ENCODE data around the gene SCAMP4. TPM values are rescaled to one million over a fixed set of nuclear protein-coding genes. Genes with fewer than 3 reads are reported as not detected.

The SCAMP4 gene
- total and polyA plus RNA-seq, 2 experiments from 2014 or later: 69.3 to 89.8 TPM

DNA sequence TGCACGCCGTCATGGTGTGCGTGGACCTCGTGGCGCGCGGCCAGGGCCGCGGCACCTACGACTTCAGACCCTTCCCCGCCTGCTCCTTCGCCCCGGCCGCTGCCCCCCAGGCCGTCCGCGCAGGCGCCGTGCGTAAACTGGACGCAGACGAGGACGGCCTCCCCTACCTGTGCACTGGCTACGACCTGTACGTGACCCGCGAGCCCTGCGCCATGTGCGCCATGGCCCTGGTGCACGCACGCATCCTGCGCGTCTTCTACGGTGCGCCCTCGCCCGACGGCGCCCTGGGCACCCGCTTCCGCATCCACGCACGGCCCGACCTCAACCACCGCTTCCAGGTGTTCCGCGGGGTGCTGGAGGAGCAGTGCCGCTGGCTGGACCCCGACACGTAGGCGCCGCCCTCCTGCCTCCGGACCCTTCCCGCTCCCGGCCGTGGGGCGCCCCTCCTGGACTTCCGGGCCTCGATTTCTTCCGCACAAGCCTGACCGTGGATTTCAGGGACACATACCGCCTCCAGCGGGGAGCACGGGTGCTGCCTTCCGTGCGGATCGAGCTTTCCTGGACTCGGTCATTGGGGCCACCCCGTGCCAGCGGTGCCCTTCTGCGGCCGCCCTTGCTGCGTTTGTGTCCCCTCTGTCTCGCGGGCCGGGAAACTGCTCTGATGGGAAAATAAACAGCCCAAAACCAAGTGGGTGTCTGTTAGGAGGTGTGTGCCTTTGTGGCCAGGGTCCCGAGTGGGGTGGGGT, 7.7 kb downstream of the SCAMP4 start:
- Histone ChIP-seq H3K27ac (no peak overlapping the region), H3K4me1 (ENCODE audit: insufficient read depth) (peaks cover 3% of the 10 kb centered on the region)

DNA sequence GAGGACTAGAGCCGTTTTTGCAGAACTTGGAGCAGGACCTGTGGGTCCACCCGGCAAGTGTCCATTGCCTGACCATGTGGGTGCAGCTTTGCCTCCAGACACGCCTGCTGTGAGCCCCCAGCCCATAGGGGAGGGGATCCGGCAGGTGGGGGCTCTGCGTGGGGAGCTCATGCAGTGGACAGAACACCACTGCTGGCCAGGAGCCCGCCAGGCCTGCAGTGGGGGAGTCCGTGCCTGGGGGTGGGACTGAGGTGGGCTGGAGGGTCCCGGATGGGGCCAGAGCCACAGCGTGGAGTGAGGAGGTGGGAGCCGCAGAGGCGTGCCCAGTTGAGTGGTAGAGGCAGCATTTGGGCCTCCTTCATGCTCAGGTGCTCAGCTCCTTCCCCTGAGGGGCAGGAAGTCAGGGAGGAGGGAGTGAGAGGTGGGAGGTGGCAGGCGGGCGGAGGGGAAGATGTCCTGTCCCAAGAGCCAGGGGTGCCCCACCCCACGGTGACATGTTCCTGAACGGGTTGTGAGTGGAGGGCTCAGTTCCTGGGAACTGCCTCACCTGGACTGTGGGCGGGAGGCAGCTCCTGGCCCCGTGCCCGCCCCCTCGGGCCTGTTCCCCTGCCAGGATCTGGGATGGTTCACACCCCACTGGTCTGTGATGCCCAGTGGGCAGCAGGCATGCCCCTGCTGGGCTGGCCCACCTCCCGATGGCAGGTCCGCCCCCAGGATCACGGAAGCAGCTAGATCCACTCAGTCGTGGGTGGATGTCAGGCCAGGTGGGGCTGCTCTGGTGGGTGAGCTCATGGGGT, 8.8 kb downstream of the SCAMP4 start:
- 97% methylated on average over 14 of the region's 23 CpGs for WGBS (ENCODE audit: low lambda C conversion rate, missing lambda C conversion rate)
- Histone ChIP-seq H3K79me2 (peaks cover 54% of the 10 kb centered on the region), H3K36me3 (replicated peaks; ENCODE audit: insufficient read depth, low read depth) (no peaks in the 10 kb centered on the region)

More for the DNA sequence above, 7.7 kb downstream of the SCAMP4 start:
- H3K36me3 ChIP-seq (replicated peaks; ENCODE audit: insufficient read depth, low read depth): no peaks in the 10 kb centered on the region
- H3K9me3 ChIP-seq (ENCODE audit: low read depth): no peaks in the 10 kb centered on the region
- H3K4me3 ChIP-seq: no peak overlapping the region
- no peak for TF ChIP-seq CTCF (IDR thresholded peaks at IDR 0.05; ENCODE audit: poor library complexity)
- no peak for TF ChIP-seq EZH2 (IDR thresholded peaks at IDR 0.05; ENCODE audit: borderline replicate concordance)
- no peak for TF ChIP-seq EZH2phosphoT487 (IDR thresholded peaks at IDR 0.05; ENCODE audit: low read depth, severe bottlenecking, unreplicated experiment)
- DNase-seq (ENCODE audit: low spot score): no peak
- 98% methylated on average over 60 of the region's 77 CpGs for WGBS (ENCODE audit: low lambda C conversion rate, missing lambda C conversion rate)
- no peak overlapping the region for H3K4me2 ChIP-seq
- H4K20me1 ChIP-seq (ENCODE audit: insufficient read depth, poor library complexity, severe bottlenecking): peaks cover 45% of the 10 kb centered on the region
- H3K27me3 ChIP-seq: no peaks in the 10 kb centered on the region
- H2AFZ ChIP-seq: no peak overlapping the region
- H3K9me2 ChIP-seq (replicated peaks; ENCODE audit: insufficient read depth): no peaks in the 10 kb centered on the region
- peaks cover 65% of the 10 kb centered on the region for H3K79me2 ChIP-seq

DNA sequence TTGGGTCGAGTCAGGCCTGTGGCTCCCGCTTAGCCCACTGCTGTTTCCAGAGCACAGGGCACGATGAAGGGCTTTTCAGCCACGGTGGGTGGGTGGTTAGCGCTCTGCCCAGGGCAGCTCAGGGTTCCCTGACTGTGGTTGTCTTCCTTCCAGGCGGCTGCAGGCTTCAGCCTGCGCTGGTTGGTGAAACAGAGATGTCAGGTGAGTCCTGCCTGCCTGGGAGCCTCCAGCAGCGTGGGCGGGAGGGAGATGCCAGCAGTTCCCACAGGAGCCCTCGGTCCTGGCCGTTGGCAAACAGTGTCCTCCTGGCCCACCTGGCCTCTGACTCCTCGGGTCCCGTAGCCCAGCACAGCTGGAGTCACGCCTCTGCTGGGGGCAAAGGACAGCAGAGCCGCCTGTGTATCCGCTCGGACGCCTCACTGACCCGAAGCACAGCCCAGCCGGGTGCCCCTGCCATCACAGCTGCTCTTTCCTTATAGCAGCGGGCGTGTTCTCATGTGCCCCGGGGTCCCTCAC, 9.7 kb downstream of the SCAMP4 start:
- Histone ChIP-seq H3K27me3 (no peaks in the 10 kb centered on the region), H3K4me2 (no peak overlapping the region), H3K9me2 (replicated peaks; ENCODE audit: insufficient read depth) (no peaks in the 10 kb centered on the region), H3K79me2 (peaks cover 45% of the 10 kb centered on the region), H3K4me1 (ENCODE audit: insufficient read depth) (peaks cover under 1% of the 10 kb centered on the region), H3K9me3 (ENCODE audit: low read depth) (no peaks in the 10 kb centered on the region), H3K27ac (no peak overlapping the region), H2AFZ (no peak overlapping the region), H3K4me3 (no peak overlapping the region), H3K36me3 (replicated peaks; ENCODE audit: insufficient read depth, low read depth) (no peaks in the 10 kb centered on the region), H4K20me1 (ENCODE audit: insufficient read depth, poor library complexity, severe bottlenecking) (peaks cover 28% of the 10 kb centered on the region)
- TF ChIP-seq EZH2 (IDR thresholded peaks at IDR 0.05; ENCODE audit: borderline replicate concordance) (no peak), CTCF (IDR thresholded peaks at IDR 0.05; ENCODE audit: poor library complexity) (no peak), EZH2phosphoT487 (IDR thresholded peaks at IDR 0.05; ENCODE audit: low read depth, severe bottlenecking, unreplicated experiment) (no peak)
- DNase-seq (ENCODE audit: low spot score): no peak
- 97% methylated on average over 21 of the region's 23 CpGs for WGBS (ENCODE audit: low lambda C conversion rate, missing lambda C conversion rate)

More for the DNA sequence above, 8.8 kb downstream of the SCAMP4 start:
- H3K27me3 ChIP-seq: no peaks in the 10 kb centered on the region
- peaks cover 3% of the 10 kb centered on the region for H3K4me1 ChIP-seq (ENCODE audit: insufficient read depth)
- DNase-seq (ENCODE audit: low spot score): no peak
- H3K27ac ChIP-seq: no peak overlapping the region
- no peaks in the 10 kb centered on the region for H3K9me3 ChIP-seq (ENCODE audit: low read depth)
- H3K4me3 ChIP-seq: no peak overlapping the region
- TF ChIP-seq EZH2 (IDR thresholded peaks at IDR 0.05; ENCODE audit: borderline replicate concordance) (no peak), EZH2phosphoT487 (IDR thresholded peaks at IDR 0.05; ENCODE audit: low read depth, severe bottlenecking, unreplicated experiment) (no peak), CTCF (IDR thresholded peaks at IDR 0.05; ENCODE audit: poor library complexity) (no peak)
- H4K20me1 ChIP-seq (ENCODE audit: insufficient read depth, poor library complexity, severe bottlenecking): peaks cover 36% of the 10 kb centered on the region
- no peak overlapping the region for H3K4me2 ChIP-seq
- no peak overlapping the region for H2AFZ ChIP-seq
- H3K9me2 ChIP-seq (replicated peaks; ENCODE audit: insufficient read depth): no peaks in the 10 kb centered on the region

All from hepatocyte (in vitro differentiated cells).